NCI-H2107 treated with DMSO at 0.1 percent for 48 hours (cell line): ENCODE measurements around the gene OVCH1.

Experiments
- DNase-seq: peaks from one replicate; lab custom pipeline; 2025; ENCODE audit not compliant: unreplicated experiment; lab: John Stamatoyannopoulos, UW

OVCH1 gene

DNA sequence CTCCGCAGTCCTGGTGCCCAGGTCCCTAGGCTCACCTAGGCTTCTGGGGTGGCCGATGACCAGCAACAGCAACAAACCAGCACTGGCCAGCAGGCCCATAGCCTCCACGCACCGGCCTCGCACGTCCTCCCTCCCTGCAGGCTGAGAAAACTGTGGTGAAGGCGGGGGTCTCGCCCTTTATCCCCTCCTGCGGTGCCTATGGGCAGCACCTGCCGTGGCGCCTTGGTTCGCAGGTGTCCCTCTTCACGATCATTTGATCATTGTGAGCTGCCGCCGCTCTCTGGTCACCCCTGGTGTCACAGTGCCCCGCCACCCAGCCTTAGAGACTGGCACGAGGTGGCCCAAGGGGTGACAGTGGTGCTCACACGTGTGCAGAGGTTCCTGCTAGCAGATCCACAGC, at the start of gene OVCH1:
Gene OVCH1 (minus strand): TSS at position 99 of the 400 bp plus-strand sequence. CDS start 0 bp downstream, at position 99.
- DNase-seq: no peak

GRCh38 chr12:29547151-29547632, 49.7 kb upstream of the OVCH1 start:
- DNase-seq: no peak

DNA sequence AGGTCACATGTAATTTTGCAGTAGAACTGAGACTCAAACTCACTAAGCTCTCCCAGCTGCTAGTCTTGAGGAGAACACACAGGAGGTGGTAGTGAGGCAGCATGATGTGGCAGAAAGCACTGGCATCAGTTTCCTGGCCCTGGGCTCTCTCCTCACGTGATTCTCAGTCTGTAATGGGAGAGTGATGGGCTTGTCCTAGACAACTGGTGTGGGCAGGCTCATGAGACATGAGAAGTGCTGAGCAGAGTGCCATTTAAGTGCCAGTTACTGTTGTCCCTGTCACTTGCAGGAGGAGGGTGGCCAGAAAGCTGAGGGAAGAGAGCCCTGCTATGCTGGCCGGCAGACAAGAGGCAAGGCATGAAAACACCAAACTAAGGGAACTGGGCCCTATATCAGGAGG, 48.5 kb upstream of the OVCH1 start:
- no peak for DNase-seq

DNA sequence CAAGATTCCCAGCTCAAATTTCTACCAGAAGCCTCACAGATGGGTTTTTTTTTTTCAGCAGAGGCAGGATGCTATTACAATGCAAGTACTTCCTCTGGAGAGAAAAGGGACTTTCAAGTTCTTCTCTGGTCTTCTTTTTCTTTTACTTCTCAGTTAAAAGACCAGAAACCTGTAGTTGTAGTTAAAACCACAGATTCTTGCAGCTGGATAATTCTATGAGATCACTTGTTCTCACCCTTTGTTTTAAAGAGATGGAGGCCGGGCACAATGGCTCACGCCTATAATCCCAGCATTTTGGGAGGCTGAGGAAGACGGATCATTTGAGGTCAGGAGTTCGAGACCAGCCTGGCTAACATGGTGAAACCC, 47.6 kb upstream of the OVCH1 start:
- no peak for DNase-seq

- no peak for DNase-seq
Measured at GRCh38 chr12:29544428-29545101, 47.1 kb upstream of the OVCH1 start.

DNA sequence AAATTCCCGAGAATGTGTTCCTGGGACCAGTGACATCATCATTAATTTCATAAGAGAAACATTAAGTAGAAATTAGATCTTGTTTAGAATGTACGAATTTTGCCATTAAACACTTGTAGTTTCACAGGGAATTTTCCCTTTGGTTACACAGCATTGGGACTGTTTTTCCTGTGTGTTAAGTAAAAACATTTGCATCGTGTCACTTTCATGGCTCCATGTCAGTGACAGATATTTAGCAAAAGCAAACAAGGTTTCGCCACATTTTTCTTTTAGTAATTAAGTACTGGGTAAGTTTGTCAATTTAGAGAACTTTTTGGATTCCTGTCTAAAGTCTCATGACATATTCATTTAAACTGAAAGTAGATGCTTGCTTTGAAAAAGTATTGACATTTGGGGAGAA, 45.5 kb upstream of the OVCH1 start:
- DNase-seq: no peak

DNA sequence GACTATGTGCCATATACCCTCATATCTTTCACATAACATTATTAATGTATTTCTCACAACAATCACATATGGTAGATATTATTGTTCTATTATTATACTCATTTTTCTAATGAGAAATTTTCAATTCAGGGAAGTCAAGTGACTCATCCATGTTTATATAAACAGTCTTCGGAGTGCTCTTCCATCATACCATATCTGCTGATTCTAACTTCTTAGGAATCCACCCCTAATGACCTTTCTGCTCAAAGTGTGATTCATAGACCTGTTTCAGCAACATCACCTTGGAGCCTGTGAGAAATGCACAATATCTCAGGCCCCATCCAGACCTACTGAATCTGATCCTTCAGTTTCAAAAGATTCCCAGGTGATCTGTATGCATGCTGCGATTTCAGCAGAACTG, 39.8 kb upstream of the OVCH1 start:
- no peak for DNase-seq

DNA sequence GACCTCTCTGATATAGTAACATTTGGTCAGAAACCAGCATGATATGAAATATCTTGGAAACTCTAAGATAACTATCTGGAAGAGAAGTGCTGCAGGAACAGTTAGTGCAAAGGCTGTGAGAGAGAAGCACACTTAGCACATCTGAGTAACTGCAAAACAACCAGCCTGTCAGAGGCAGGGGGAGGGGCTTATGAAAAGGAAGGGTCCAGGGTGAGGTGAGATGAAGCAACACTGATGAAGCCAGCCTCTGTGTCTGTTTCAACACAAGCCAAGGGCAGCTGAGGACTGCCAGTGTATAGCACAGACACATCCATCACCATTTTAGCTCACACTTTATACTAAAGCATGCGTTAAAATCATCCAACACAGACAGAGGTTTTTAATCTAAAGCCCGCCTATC, 37.4 kb upstream of the OVCH1 start:
- no peak for DNase-seq

DNA sequence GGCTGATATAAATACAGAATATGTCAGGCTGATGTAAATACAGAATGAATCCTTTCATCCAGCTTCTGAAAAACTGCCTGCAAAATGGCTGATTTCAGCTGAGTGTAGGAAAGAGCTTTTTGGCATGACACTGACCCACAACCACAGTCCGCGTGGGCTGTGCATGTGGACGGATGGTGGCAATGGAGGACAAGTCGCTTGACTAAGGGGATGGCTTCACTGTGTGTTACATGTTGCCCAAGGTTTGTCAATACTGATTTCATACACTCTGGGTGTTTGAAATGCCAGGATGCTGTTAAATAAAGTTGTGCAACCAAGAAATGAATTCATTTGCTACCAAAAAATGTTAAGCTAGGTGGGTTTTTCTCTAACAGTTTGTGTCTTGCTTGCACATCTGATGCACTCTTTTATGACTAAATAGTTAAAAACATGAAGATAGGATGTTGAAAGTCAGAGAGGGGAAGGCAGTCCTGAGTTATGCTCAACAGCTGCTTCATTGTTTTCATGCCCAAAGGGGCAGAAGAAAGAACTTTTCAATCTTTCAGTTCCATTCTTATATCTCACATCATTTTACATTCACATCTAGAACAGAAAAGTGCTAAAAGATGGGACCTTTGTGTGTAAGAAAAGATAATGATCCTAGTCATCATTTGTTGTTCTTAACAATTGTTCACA, 36.5 kb upstream of the OVCH1 start:
- no peak for DNase-seq

GRCh38 chr12:29531471-29531870, 34.0 kb upstream of the OVCH1 start:
- no peak for DNase-seq

GRCh38 chr12:29530436-29530835, 33.0 kb upstream of the OVCH1 start:
- no peak for DNase-seq

GRCh38 chr12:29528161-29528560, 30.7 kb upstream of the OVCH1 start:
- DNase-seq: no peak

- DNase-seq: no peak
Measured at GRCh38 chr12:29521951-29522350, 24.5 kb upstream of the OVCH1 start.

GRCh38 chr12:29519585-29520182, 22.2 kb upstream of the OVCH1 start:
- DNase-seq: no peak

- no peak for DNase-seq
Measured at GRCh38 chr12:29518407-29518806, 20.9 kb upstream of the OVCH1 start.

DNA sequence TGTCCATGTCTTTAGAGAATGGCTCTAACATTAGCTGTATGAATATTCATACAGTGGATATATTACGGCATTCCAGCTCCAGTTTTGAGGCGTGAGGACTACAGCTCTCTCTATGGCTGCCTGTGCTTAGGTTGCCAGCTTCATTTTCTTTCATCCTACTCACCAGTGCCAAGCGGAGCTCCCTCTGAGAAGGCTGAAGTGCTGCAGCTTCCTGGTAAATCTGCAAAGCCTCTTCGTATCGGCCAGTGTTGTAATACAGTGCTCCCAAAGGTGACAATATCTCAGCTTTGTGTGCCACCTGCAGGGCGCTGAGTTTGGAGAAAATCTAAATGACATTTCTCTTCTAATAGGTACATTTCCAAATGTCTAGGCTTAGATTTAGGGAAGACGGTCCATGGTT, 19.8 kb upstream of the OVCH1 start:
- no peak for DNase-seq

- DNase-seq: no peak
Measured at GRCh38 chr12:29516431-29516875, 19.0 kb upstream of the OVCH1 start.

- DNase-seq: no peak
Measured at GRCh38 chr12:29510591-29511185, 13.2 kb upstream of the OVCH1 start.

DNA sequence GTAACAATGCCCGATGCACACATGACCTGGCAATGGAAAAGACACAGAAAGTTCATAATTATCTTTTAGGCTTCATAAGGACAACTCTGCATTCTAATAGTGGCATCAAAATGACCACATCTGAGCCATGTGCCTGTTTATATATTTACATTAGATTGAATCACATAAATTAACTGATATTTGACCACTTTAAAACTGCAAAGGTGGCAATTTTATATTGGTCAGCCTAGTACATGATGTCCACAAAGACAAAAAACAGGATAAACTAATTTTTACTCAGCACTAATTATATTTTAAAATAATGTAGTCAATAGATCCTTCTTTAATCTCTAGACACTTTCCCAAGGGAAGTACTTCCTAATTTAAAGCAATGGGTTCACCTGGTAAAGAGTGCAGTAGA, 12.0 kb upstream of the OVCH1 start:
- no peak for DNase-seq

DNA sequence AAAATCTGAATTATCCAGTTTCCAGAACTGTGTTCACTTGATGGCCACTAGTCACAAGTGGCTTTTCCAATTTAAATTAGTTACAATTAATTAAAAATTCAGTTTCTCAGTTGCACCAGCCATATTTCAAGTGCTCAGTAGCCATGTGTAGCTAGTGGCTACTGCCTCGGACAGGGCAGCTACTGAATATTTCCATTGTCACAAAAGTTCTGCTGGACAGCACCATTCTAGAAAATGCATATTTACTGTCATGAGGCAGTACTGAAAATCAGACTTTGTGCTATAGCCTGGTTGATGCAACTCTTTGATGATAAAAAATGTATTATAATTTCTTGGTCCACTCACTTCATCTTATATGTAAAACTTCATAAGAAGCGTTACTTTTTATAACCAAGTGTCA, 11.5 kb upstream of the OVCH1 start:
- DNase-seq: no peak

GRCh38 chr12:29505122-29505521, 7.6 kb upstream of the OVCH1 start:
- no peak for DNase-seq

DNA sequence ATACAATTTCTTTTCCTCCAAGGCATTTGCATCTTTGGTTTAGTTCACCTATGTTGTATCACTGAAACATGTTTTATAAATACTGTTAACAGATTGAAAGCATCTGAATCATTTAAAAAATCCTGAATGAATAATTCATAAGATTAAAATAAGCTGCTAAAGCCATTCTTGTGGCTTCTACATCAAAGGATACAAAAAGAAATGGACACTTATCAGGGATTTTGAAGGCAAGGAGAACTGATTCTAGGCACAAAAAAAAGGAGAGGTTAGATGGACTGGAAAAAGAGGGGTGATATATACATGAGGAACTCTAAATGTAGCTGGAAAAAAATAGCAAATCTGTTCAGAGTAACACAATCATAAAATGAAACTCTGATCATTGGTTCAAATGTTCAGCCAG, 5.8 kb upstream of the OVCH1 start:
- no peak for DNase-seq
